H1 (cell line): ENCODE data around the gene LPAR3. TPM values are rescaled to one million over a fixed set of nuclear protein-coding genes. Genes with fewer than 3 reads are reported as not detected.
A peak's percentile ranks its signal among the peaks of the same experiment; 100 is the strongest.

Experiments used
- CTCF ChIA-PET: fragments of 300-600 bp; sonication (Branson Sonifier 250); formaldehyde crosslinking; loops from one replicate; lab custom pipeline; 2021; ENCODE audit not compliant: partially characterized antibody; lab: Charles Lee
- POLR2A ChIA-PET: fragments of 300-600 bp; sonication (Branson Sonifier 250); formaldehyde crosslinking; loops from one replicate; lab custom pipeline; 2021; ENCODE audit warnings: inconsistent platforms; ENCODE audit not compliant: partially characterized antibody; lab: Charles Lee
- DNase-seq, 2 experiments: peaks; one replicate each; pipeline versions ENCODE4 v3.0.0 to v3.0.0-alpha.2; 2010 to 2022; ENCODE audit warnings: low spot score in 2 of 2, low read depth in 1 of 2, mixed read lengths in 1 of 2
- FAIRE-seq: peaks from 2 replicates; lab custom pipeline; 2011; peaks lifted over from hg19 to GRCh38; lab: Jason Lieb, UNC
- H2AFZ ChIP-seq: 2 replicates; pipeline ENCODE4 v1.8.1; 2012; ENCODE audit warnings: low read length, inconsistent platforms
- H2AK5ac ChIP-seq: 2 replicates; pipeline ENCODE4 v1.6.1; 2013; ENCODE audit warnings: low read depth, low read length
- H2BK120ac ChIP-seq: replicated peaks from 2 replicates; pipeline ENCODE3; 2013; ENCODE audit warnings: low read depth, low read length, inconsistent platforms
- H2BK12ac ChIP-seq: 2 replicates; pipeline ENCODE4 v1.6.1; 2013; ENCODE audit warnings: low read depth, low read length
- H2BK15ac ChIP-seq: 2 replicates; pipeline ENCODE4 v1.6.1; 2013; ENCODE audit warnings: low read length
- H2BK20ac ChIP-seq: 2 replicates; pipeline ENCODE4 v1.6.1; 2013; ENCODE audit warnings: low read length
- H2BK5ac ChIP-seq: 2 replicates; pipeline ENCODE4 v1.6.1; 2013; ENCODE audit warnings: low read depth, low read length
- H3K14ac ChIP-seq: 2 replicates; pipeline ENCODE4 v1.6.1; 2013; ENCODE audit warnings: inconsistent platforms; ENCODE audit not compliant: insufficient read length
- H3K18ac ChIP-seq: 2 replicates; pipeline ENCODE4 v1.6.1; 2013; ENCODE audit warnings: low read length; ENCODE audit errors: extremely low read depth
- H3K23ac ChIP-seq: 2 replicates; pipeline ENCODE4 v1.6.1; 2013; ENCODE audit warnings: inconsistent platforms; ENCODE audit not compliant: insufficient read length
- H3K23me2 ChIP-seq: 2 replicates; pipeline ENCODE4 v1.6.1; 2013; ENCODE audit warnings: low read depth, low read length
- H3K27ac ChIP-seq: 2 replicates; pipeline ENCODE4 v1.6.1; 2011; ENCODE audit warnings: low read depth, low read length, inconsistent platforms
- H3K27me3 ChIP-seq, 4 experiments: replicated peaks in 1 of 4; 1 replicate in 1 of 4; 2 replicates in 3 of 4; pipeline versions ENCODE4 v1.6.1 to v1.8.1; 2011 to 2013; ENCODE audit warnings: low read length in 3 of 4, mild to moderate bottlenecking in 3 of 4, inconsistent platforms in 2 of 4, mixed read lengths in 2 of 4, moderate library complexity in 1 of 4; ENCODE audit not compliant: control insufficient read depth in 3 of 4, insufficient read depth in 3 of 4; ENCODE audit errors: extremely low read depth in 1 of 4
- H3K36me3 ChIP-seq, 4 experiments: 2 replicates each; pipeline versions ENCODE4 v1.6.1 to v1.8.1; 2011 to 2013; ENCODE audit warnings: mild to moderate bottlenecking in 4 of 4, low read length in 3 of 4, moderate library complexity in 2 of 4, control low read depth in 1 of 4, inconsistent platforms in 1 of 4; ENCODE audit not compliant: insufficient read depth in 4 of 4, control insufficient read depth in 2 of 4
- H3K4ac ChIP-seq: replicated peaks from 2 replicates; pipeline ENCODE3; 2013; ENCODE audit warnings: low read length, low read depth, mixed read lengths, inconsistent platforms; ENCODE audit not compliant: insufficient read length
- H3K4me1 ChIP-seq, 4 experiments: replicated peaks in 1 of 4; 1 replicate in 1 of 4; 2 replicates in 3 of 4; pipeline versions ENCODE4 v1.6.1 to v1.8.1; 2011 to 2013; ENCODE audit warnings: low read length in 3 of 4, inconsistent platforms in 2 of 4, mixed read lengths in 1 of 4; ENCODE audit not compliant: insufficient read depth in 4 of 4, control insufficient read depth in 3 of 4
- H3K4me2 ChIP-seq, 2 experiments: 2 replicates each; pipeline versions ENCODE4 v1.6.1 to v1.8.1; 2011 to 2013; ENCODE audit warnings: low read depth in 2 of 2, low read length in 2 of 2, control low read depth in 1 of 2, inconsistent platforms in 1 of 2, mild to moderate bottlenecking in 1 of 2; ENCODE audit not compliant: insufficient read depth in 1 of 2
- H3K4me3 ChIP-seq, 4 experiments: fragments of 200-600, 300-600 bp in 1 of 4; sonication (generic), shearing (Covaris generic), sonication (Bioruptor Twin) in 1 of 4; 2 replicates each; pipeline versions ENCODE4 v1.5.1 to v1.8.1; 2011 to 2016; ENCODE audit warnings: low read length in 4 of 4, low read depth in 3 of 4, control low read depth in 2 of 4, inconsistent platforms in 2 of 4, mild to moderate bottlenecking in 2 of 4, mixed read lengths in 1 of 4, moderate library complexity in 1 of 4; ENCODE audit not compliant: insufficient read depth in 2 of 4; ENCODE audit errors: extremely low read depth in 1 of 4
- H3K56ac ChIP-seq: replicated peaks from 2 replicates; pipeline ENCODE3; 2013; ENCODE audit warnings: low read depth, mild to moderate bottlenecking, mixed read lengths, low read length, inconsistent platforms; ENCODE audit not compliant: insufficient read length
- H3K79me1 ChIP-seq: 2 replicates; pipeline ENCODE4 v1.6.1; 2013; ENCODE audit warnings: low read depth, low read length, control low read depth
- H3K79me2 ChIP-seq, 2 experiments: 2 replicates each; pipeline versions ENCODE4 v1.6.1 to v1.8.1; 2012 to 2013; ENCODE audit warnings: low read length in 2 of 2, mild to moderate bottlenecking in 2 of 2, inconsistent platforms in 1 of 2; ENCODE audit not compliant: insufficient read depth in 2 of 2, control insufficient read depth in 1 of 2
- H3K9ac ChIP-seq, 4 experiments: replicated peaks in 1 of 4; 1 replicate in 1 of 4; 2 replicates in 3 of 4; pipeline versions ENCODE4 v1.6.1 to v1.8.1; 2011 to 2013; ENCODE audit warnings: low read depth in 3 of 4, low read length in 3 of 4, control low read depth in 2 of 4, mild to moderate bottlenecking in 2 of 4, moderate library complexity in 2 of 4, inconsistent platforms in 1 of 4; ENCODE audit errors: extremely low read depth in 1 of 4
- H3K9me3 ChIP-seq, 2 experiments: 2 replicates each; pipeline versions ENCODE4 v1.6.1 to v1.8.1; 2012 to 2013; ENCODE audit warnings: mild to moderate bottlenecking in 2 of 2, moderate library complexity in 2 of 2, control low read depth in 1 of 2, inconsistent platforms in 1 of 2, low read depth in 1 of 2, low read length in 1 of 2, mixed read lengths in 1 of 2; ENCODE audit not compliant: insufficient read depth in 2 of 2
- H4K20me1 ChIP-seq, 2 experiments: replicated peaks in 1 of 2; 2 replicates each; pipeline versions ENCODE3 to v1.8.1; 2011 to 2013; ENCODE audit warnings: inconsistent platforms in 2 of 2, low read length in 2 of 2, mild to moderate bottlenecking in 1 of 2; ENCODE audit not compliant: insufficient read depth in 2 of 2, control insufficient read depth in 1 of 2
- H4K5ac ChIP-seq: 2 replicates; pipeline ENCODE4 v1.6.1; 2013; ENCODE audit warnings: low read length, low read depth, mixed read lengths, inconsistent platforms; ENCODE audit not compliant: insufficient read length
- H4K8ac ChIP-seq: 2 replicates; pipeline ENCODE4 v1.8.0; 2013; ENCODE audit warnings: mild to moderate bottlenecking, moderate library complexity, low read length, inconsistent platforms; ENCODE audit not compliant: insufficient read depth; ENCODE audit errors: extremely low read depth
- H4K91ac ChIP-seq: replicated peaks from 2 replicates; pipeline ENCODE3; 2013; ENCODE audit warnings: low read length, mixed read lengths, inconsistent platforms; ENCODE audit not compliant: insufficient read length
- BCL11A ChIP-seq, 2 experiments: IDR thresholded peaks; one replicate each; pipeline ENCODE4 v1.6.1; 2011; ENCODE audit warnings: low read depth in 2 of 2, low read length in 2 of 2, mild to moderate bottlenecking in 2 of 2
- KDM4A ChIP-seq: IDR thresholded peaks from one replicate; pipeline ENCODE4 v1.7.1; 2012; ENCODE audit warnings: low read depth, mild to moderate bottlenecking, moderate library complexity, low read length, inconsistent platforms; ENCODE audit not compliant: severe bottlenecking
- MAFK ChIP-seq: IDR thresholded peaks from 2 replicates; pipeline ENCODE4 v1.6.1; 2012; ENCODE audit warnings: low read depth, mild to moderate bottlenecking, improper control_type of control experiment, low read length
- USF2 ChIP-seq: IDR thresholded peaks from 2 replicates; pipeline ENCODE4 v1.6.1; 2011; ENCODE audit warnings: low read length, improper control_type of control experiment
- WGBS, 2 experiments: shearing (Covaris generic) in 1 of 2; methylation state at CpG; one replicate each; pipeline versions ENCODE4 v1.1.6 to v1.1.7; 2013 to 2015; ENCODE audit warnings: low lambda C conversion rate in 2 of 2, mixed read lengths in 2 of 2, inconsistent platforms in 1 of 2, low coverage in 1 of 2, missing lambda C conversion rate in 1 of 2; ENCODE audit not compliant: insufficient replicate concordance in 2 of 2, insufficient coverage in 1 of 2, insufficient read length in 1 of 2; ENCODE audit errors: extremely low coverage in 1 of 2, missing lambda C conversion rate in 1 of 2; 5-methylcytosine and 5-hydroxymethylcytosine counted together
- polyA plus RNA-seq, 7 experiments: library from polyadenylated mRNA; depleted of rRNA in 3 of 7; stranded (reverse) in 5 of 7; unstranded in 2 of 7; fragments of >200 nt in 5 of 7; fragments of 200-250 nt in 2 of 7; gene quantifications; 1 replicate in 5 of 7; 2 replicates in 1 of 7; 4 replicates in 1 of 7; pipeline versions ENCODE4 v1.2.1 to v1.2.3, GENCODE V29; 2011 to 2013; ENCODE audit warnings: missing spikeins in 2 of 7, mixed read lengths in 2 of 7
- total RNA-seq: library from RNA; stranded (reverse); fragmentation: NEBNext Ultra II Directional; extraction: Animal tissue kit (Norgen Biotek cat#: 25700); gene quantifications from 2 replicates; pipeline ENCODE4 v1.2.1, GENCODE V29; 2021

The LPAR3 gene
- total and polyA plus RNA-seq, 2 of the 8 experiments (the other 6 are each of a cell fraction or from before 2014, with no cell fraction given), result 17.1 to 25.4 TPM

- 86% methylated on average over 7 of the region's 7 CpGs; no CpG with 5 or more reads in 1 of the 2 experiments for WGBS, 2 experiments
- no peaks in the 10 kb centered on the region for H4K20me1 ChIP-seq
Observed at GRCh38 chr1:84933011-84933611, 40.1 kb upstream of the LPAR3 start.

More at GRCh38 chr1:84933011-84933611, 40.1 kb upstream of the LPAR3 start:
- Histone ChIP-seq H3K27ac (no peak overlapping the region), H2AFZ (no peak overlapping the region), H3K23me2 (no peaks in the 10 kb centered on the region), H3K56ac (no peak overlapping the region), H3K36me3 (no peaks in the 10 kb centered on the region; a peak in 1 of 8 replicates), H3K9ac (no peak overlapping the region), H3K4ac (no peak overlapping the region), H3K4me2 (no peak overlapping the region), H2BK15ac (no peak overlapping the region), H2BK12ac (no peak overlapping the region), H3K27me3 (no peaks in the 10 kb centered on the region), H2BK5ac (no peak overlapping the region), H3K18ac (no peak overlapping the region), H4K5ac (no peak overlapping the region), H2BK120ac (no peak overlapping the region), H4K91ac (no peak overlapping the region), H3K79me1 (no peaks in the 10 kb centered on the region), H3K23ac (no peak overlapping the region), H3K9me3 (no peaks in the 10 kb centered on the region), H3K14ac (no peak overlapping the region), H3K4me1 (peaks cover 0 to 3% (median 0%) of the 10 kb centered on the region in 4 experiments; a peak in 1 of 7 replicates), H2AK5ac (no peak overlapping the region), H3K79me2 (no peaks in the 10 kb centered on the region), H2BK20ac (no peak overlapping the region), H4K8ac (no peak overlapping the region), H3K4me3 (no peak overlapping the region)
- FAIRE-seq (no peak), DNase-seq (no peak)
- ChIA-PET CTCF (interaction anchor here (0.9 to 6.6 kb wide), 4 partner anchors 24 to 175 kb away, joined by 3 to 59 read pairs (median 3); no protein-coding TSS in a partner anchor), POLR2A (no interaction called here)
- TF ChIP-seq BCL11A (IDR thresholded peaks at IDR 0.05; ENCODE audit: low read depth in 2 of 2, low read length in 2 of 2) (no peak), MAFK (peak; percentile 32; the same call in 1 of the 2 replicates), KDM4A (no peak), USF2 (no peak)
